ENCODE data around the gene PTRH2.

The PTRH2 gene

GRCh38 chr17:59680314-59680713 is 26.9 kb downstream of the PTRH2 start:
- peaks cover 41 to 95% (median 81%) of the 10 kb centered on the region in 4 experiments for H3K36me3 ChIP-seq (ENCODE audit: control insufficient read depth in 4 of 4, insufficient read depth in 4 of 4, low read length in 3 of 4)
- no peak for DNase-seq
- CTCF ChIA-PET = interaction anchor here (1.1 kb wide), 1 partner anchor 9 kb away, joined by 3 read pairs; no protein-coding TSS in a partner anchor

GRCh38 chr17:59678918-59679317 is 28.3 kb downstream of the PTRH2 start:
- POLR2A ChIA-PET = no interaction called here
- DNase-seq = no peak
- H3K27me3 ChIP-seq (replicated peaks in 2 of 5; ENCODE audit: control insufficient read depth in 4 of 5, insufficient read depth in 5 of 5, low read length in 4 of 5) = no peaks in the 10 kb centered on the region
- no peak overlapping the region for H3K4me3 ChIP-seq (ENCODE audit: control insufficient read depth in 1 of 7, extremely low read depth in 1 of 7, insufficient read depth in 4 of 7, low read depth in 2 of 7, low read length in 6 of 7)
- H3K36me3 ChIP-seq (ENCODE audit: control insufficient read depth in 4 of 4, insufficient read depth in 4 of 4, low read length in 3 of 4) = peaks cover 40 to 95% (median 80%) of the 10 kb centered on the region in 4 experiments
- CTCF ChIA-PET = no interaction called here
- no peaks in the 10 kb centered on the region for H3K9me3 ChIP-seq (ENCODE audit: control extremely low read depth in 1 of 5, control insufficient read depth in 4 of 5, insufficient read depth in 2 of 5, low read depth in 1 of 5, low read length in 4 of 5)
- no peak overlapping the region for H3K27ac ChIP-seq (ENCODE audit: insufficient read depth in 1 of 2, low read depth in 1 of 2, low read length in 2 of 2, poor library complexity in 1 of 2, severe bottlenecking in 2 of 2)
- no CpG with 5 or more reads among the region's 2 CpGs for WGBS (ENCODE audit: insufficient coverage)
- H3K4me1 ChIP-seq (ENCODE audit: control extremely low read depth in 1 of 4, control insufficient read depth in 4 of 4, insufficient read depth in 4 of 4, low read length in 3 of 4) = peaks cover 0 to 6% (median 2%) of the 10 kb centered on the region in 4 experiments

More at GRCh38 chr17:59680314-59680713, 26.9 kb downstream of the PTRH2 start:
- POLR2A ChIA-PET = no interaction called here
- Histone ChIP-seq H3K9me3 (ENCODE audit: control extremely low read depth in 1 of 5, control insufficient read depth in 4 of 5, insufficient read depth in 2 of 5, low read depth in 1 of 5, low read length in 4 of 5) (no peaks in the 10 kb centered on the region), H3K4me1 (ENCODE audit: control extremely low read depth in 1 of 4, control insufficient read depth in 4 of 4, insufficient read depth in 4 of 4, low read length in 3 of 4) (peaks cover 0 to under 1% (median 0%) of the 10 kb centered on the region in 4 experiments), H3K27me3 (replicated peaks in 2 of 5; ENCODE audit: control insufficient read depth in 4 of 5, insufficient read depth in 5 of 5, low read length in 4 of 5) (no peaks in the 10 kb centered on the region), H3K27ac (ENCODE audit: insufficient read depth in 1 of 2, low read depth in 1 of 2, low read length in 2 of 2, poor library complexity in 1 of 2, severe bottlenecking in 2 of 2) (no peak overlapping the region), H3K4me3 (ENCODE audit: control insufficient read depth in 1 of 7, extremely low read depth in 1 of 7, insufficient read depth in 4 of 7, low read depth in 2 of 7, low read length in 6 of 7) (no peak overlapping the region)
- 100% methylated on average over 1 of the region's 4 CpGs for WGBS (ENCODE audit: insufficient coverage)

GRCh38 chr17:59676716-59677115 is 30.5 kb downstream of the PTRH2 start:
- no peak overlapping the region for H3K4me3 ChIP-seq (ENCODE audit: control insufficient read depth in 1 of 7, extremely low read depth in 1 of 7, insufficient read depth in 4 of 7, low read depth in 2 of 7, low read length in 6 of 7)
- DNase-seq = no peak
- no peaks in the 10 kb centered on the region for H3K27me3 ChIP-seq (replicated peaks in 2 of 5; ENCODE audit: control insufficient read depth in 4 of 5, insufficient read depth in 5 of 5, low read length in 4 of 5)
- ChIA-PET CTCF (no interaction called here), POLR2A (no interaction called here)
- no peaks in the 10 kb centered on the region for H3K9me3 ChIP-seq (ENCODE audit: control extremely low read depth in 1 of 5, control insufficient read depth in 4 of 5, insufficient read depth in 2 of 5, low read depth in 1 of 5, low read length in 4 of 5)
- WGBS (ENCODE audit: insufficient coverage) = 95% methylated on average over 3 of the region's 7 CpGs
- peaks cover 0 to 6% (median 2%) of the 10 kb centered on the region in 4 experiments for H3K4me1 ChIP-seq (ENCODE audit: control extremely low read depth in 1 of 4, control insufficient read depth in 4 of 4, insufficient read depth in 4 of 4, low read length in 3 of 4)
- peaks cover 22 to 85% (median 67%) of the 10 kb centered on the region in 4 experiments for H3K36me3 ChIP-seq (ENCODE audit: control insufficient read depth in 4 of 4, insufficient read depth in 4 of 4, low read length in 3 of 4)
- no peak overlapping the region for H3K27ac ChIP-seq (ENCODE audit: insufficient read depth in 1 of 2, low read depth in 1 of 2, low read length in 2 of 2, poor library complexity in 1 of 2, severe bottlenecking in 2 of 2)

GRCh38 chr17:59675231-59675630 is 32.0 kb downstream of the PTRH2 start:
- H3K27me3 ChIP-seq (replicated peaks in 2 of 5; ENCODE audit: control insufficient read depth in 4 of 5, insufficient read depth in 5 of 5, low read length in 4 of 5) = no peaks in the 10 kb centered on the region
- peaks cover 24 to 81% (median 55%) of the 10 kb centered on the region in 4 experiments for H3K36me3 ChIP-seq (ENCODE audit: control insufficient read depth in 4 of 4, insufficient read depth in 4 of 4, low read length in 3 of 4)
- no peak for DNase-seq
- WGBS (ENCODE audit: insufficient coverage) = no CpG with 5 or more reads among the region's 1 CpG
- H3K4me1 ChIP-seq (ENCODE audit: control extremely low read depth in 1 of 4, control insufficient read depth in 4 of 4, insufficient read depth in 4 of 4, low read length in 3 of 4) = peaks cover 0 to 6% (median 3%) of the 10 kb centered on the region in 4 experiments
- no peaks in the 10 kb centered on the region for H3K9me3 ChIP-seq (ENCODE audit: control extremely low read depth in 1 of 5, control insufficient read depth in 4 of 5, insufficient read depth in 2 of 5, low read depth in 1 of 5, low read length in 4 of 5)
- POLR2A ChIA-PET = interaction anchor here (1.3 kb wide), 1 partner anchor 55 kb away, joined by 4 read pairs; the partner anchor contains the start of gene CLTC
- H3K27ac ChIP-seq (ENCODE audit: insufficient read depth in 1 of 2, low read depth in 1 of 2, low read length in 2 of 2, poor library complexity in 1 of 2, severe bottlenecking in 2 of 2) = peak overlapping the region in 1 of 2 experiments; percentile 1
- H3K4me3 ChIP-seq (ENCODE audit: control insufficient read depth in 1 of 7, extremely low read depth in 1 of 7, insufficient read depth in 4 of 7, low read depth in 2 of 7, low read length in 6 of 7) = no peak overlapping the region
- CTCF ChIA-PET = interaction anchor here (1.6 to 2.3 kb wide), 2 partner anchors 11 to 12 kb away, joined by 5 to 13 read pairs; no protein-coding TSS in a partner anchor

GRCh38 chr17:59671386-59671785 is 35.8 kb downstream of the PTRH2 start:
- Histone ChIP-seq H3K4me1 (ENCODE audit: control extremely low read depth in 1 of 4, control insufficient read depth in 4 of 4, insufficient read depth in 4 of 4, low read length in 3 of 4) (peaks cover 14 to 36% (median 27%) of the 10 kb centered on the region in 4 experiments), H3K36me3 (ENCODE audit: control insufficient read depth in 4 of 4, insufficient read depth in 4 of 4, low read length in 3 of 4) (peaks cover 14 to 56% (median 29%) of the 10 kb centered on the region in 4 experiments), H3K4me3 (ENCODE audit: control insufficient read depth in 1 of 7, extremely low read depth in 1 of 7, insufficient read depth in 4 of 7, low read depth in 2 of 7, low read length in 6 of 7) (no peak overlapping the region), H3K27ac (ENCODE audit: insufficient read depth in 1 of 2, low read depth in 1 of 2, low read length in 2 of 2, poor library complexity in 1 of 2, severe bottlenecking in 2 of 2) (no peak overlapping the region), H3K9me3 (ENCODE audit: control extremely low read depth in 1 of 5, control insufficient read depth in 4 of 5, insufficient read depth in 2 of 5, low read depth in 1 of 5, low read length in 4 of 5) (no peaks in the 10 kb centered on the region), H3K27me3 (replicated peaks in 2 of 5; ENCODE audit: control insufficient read depth in 4 of 5, insufficient read depth in 5 of 5, low read length in 4 of 5) (no peaks in the 10 kb centered on the region)
- WGBS (ENCODE audit: insufficient coverage) = no CpG with 5 or more reads among the region's 1 CpG
- no peak for DNase-seq
- ChIA-PET CTCF (interaction anchor here (1.2 to 2.5 kb wide), 4 partner anchors 11 to 150 kb away, joined by 3 to 13 read pairs (median 5); no protein-coding TSS in a partner anchor), POLR2A (interaction anchor here (0.6 to 2.7 kb wide), 2 partner anchors 52 to 58 kb away, joined by 4 to 8 read pairs; partner anchors contain the start of gene CLTC)

- ChIA-PET POLR2A (interaction anchor here (2.7 kb wide), 1 partner anchor 50 kb away, joined by 8 read pairs; the partner anchor contains the start of gene CLTC), CTCF (interaction anchor here (0.9 to 2.5 kb wide), 3 partner anchors 9 to 34 kb away, joined by 4 to 13 read pairs (median 4); no protein-coding TSS in a partner anchor)
- peaks cover 8 to 54% (median 26%) of the 10 kb centered on the region in 4 experiments for H3K36me3 ChIP-seq (ENCODE audit: control insufficient read depth in 4 of 4, insufficient read depth in 4 of 4, low read length in 3 of 4)
Observed at GRCh38 chr17:59669944-59670343, 37.3 kb downstream of the PTRH2 start.

GRCh38 chr17:59669411-59669810 is 37.8 kb downstream of the PTRH2 start:
- peaks cover 14 to 32% (median 24%) of the 10 kb centered on the region in 4 experiments for H3K4me1 ChIP-seq (ENCODE audit: control extremely low read depth in 1 of 4, control insufficient read depth in 4 of 4, insufficient read depth in 4 of 4, low read length in 3 of 4)
- CTCF ChIA-PET = interaction anchor here (0.7 to 2.5 kb wide), 4 partner anchors 9 to 216 kb away, joined by 4 to 13 read pairs (median 4); no protein-coding TSS in a partner anchor
- H3K27ac ChIP-seq (ENCODE audit: insufficient read depth in 1 of 2, low read depth in 1 of 2, low read length in 2 of 2, poor library complexity in 1 of 2, severe bottlenecking in 2 of 2) = peak overlapping the region in 1 of 2 experiments; percentile 66

More at GRCh38 chr17:59669944-59670343, 37.3 kb downstream of the PTRH2 start:
- no peak for DNase-seq
- Histone ChIP-seq H3K27me3 (replicated peaks in 2 of 5; ENCODE audit: control insufficient read depth in 4 of 5, insufficient read depth in 5 of 5, low read length in 4 of 5) (no peaks in the 10 kb centered on the region), H3K4me3 (ENCODE audit: control insufficient read depth in 1 of 7, extremely low read depth in 1 of 7, insufficient read depth in 4 of 7, low read depth in 2 of 7, low read length in 6 of 7) (no peak overlapping the region), H3K4me1 (ENCODE audit: control extremely low read depth in 1 of 4, control insufficient read depth in 4 of 4, insufficient read depth in 4 of 4, low read length in 3 of 4) (peaks cover 14 to 33% (median 25%) of the 10 kb centered on the region in 4 experiments), H3K27ac (ENCODE audit: insufficient read depth in 1 of 2, low read depth in 1 of 2, low read length in 2 of 2, poor library complexity in 1 of 2, severe bottlenecking in 2 of 2) (peak overlapping the region in 1 of 2 experiments; percentile 3), H3K9me3 (ENCODE audit: control extremely low read depth in 1 of 5, control insufficient read depth in 4 of 5, insufficient read depth in 2 of 5, low read depth in 1 of 5, low read length in 4 of 5) (no peaks in the 10 kb centered on the region)
- WGBS (ENCODE audit: insufficient coverage) = no CpG with 5 or more reads among the region's 1 CpG

More at GRCh38 chr17:59669411-59669810, 37.8 kb downstream of the PTRH2 start:
- WGBS (ENCODE audit: insufficient coverage) = 20% methylated on average over 1 of the region's 1 CpG
- POLR2A ChIA-PET = interaction anchor here (2.7 kb wide), 1 partner anchor 50 kb away, joined by 8 read pairs; the partner anchor contains the start of gene CLTC
- no peaks in the 10 kb centered on the region for H3K9me3 ChIP-seq (ENCODE audit: control extremely low read depth in 1 of 5, control insufficient read depth in 4 of 5, insufficient read depth in 2 of 5, low read depth in 1 of 5, low read length in 4 of 5)
- peaks cover 11 to 55% (median 27%) of the 10 kb centered on the region in 4 experiments for H3K36me3 ChIP-seq (ENCODE audit: control insufficient read depth in 4 of 4, insufficient read depth in 4 of 4, low read length in 3 of 4)
- no peaks in the 10 kb centered on the region for H3K27me3 ChIP-seq (replicated peaks in 2 of 5; ENCODE audit: control insufficient read depth in 4 of 5, insufficient read depth in 5 of 5, low read length in 4 of 5)
- H3K4me3 ChIP-seq (ENCODE audit: control insufficient read depth in 1 of 7, extremely low read depth in 1 of 7, insufficient read depth in 4 of 7, low read depth in 2 of 7, low read length in 6 of 7) = peak overlapping the region in 2 of 7 experiments; percentile 34 to 65
- peak in 1 of 3 donors; percentile 11 for DNase-seq
